Measurements from ENCODE around the gene FKBP3.

FKBP3 gene

GRCh38 chr14:45112896-45113781, 21.1 kb downstream of the FKBP3 start:
- H3K4me3 ChIP-seq (ENCODE audit: low read depth in 1 of 2, low read length in 2 of 2): no peak overlapping the region
- H3K4me1 ChIP-seq (ENCODE audit: insufficient read depth, low read length): no peaks in the 10 kb centered on the region
- peaks cover 58% of the 10 kb centered on the region for H3K36me3 ChIP-seq (ENCODE audit: insufficient read depth, low read length)
- H3K9me3 ChIP-seq (ENCODE audit: low read length): no peaks in the 10 kb centered on the region
- H3K27ac ChIP-seq (ENCODE audit: low read depth, low read length): no peak overlapping the region
- no peak overlapping the region for H3K9ac ChIP-seq (ENCODE audit: low read length)
- H3K27me3 ChIP-seq (ENCODE audit: control insufficient read depth in 1 of 2, insufficient read depth in 2 of 2, low read length in 2 of 2): no peaks in the 10 kb centered on the region

- H3K27ac ChIP-seq (ENCODE audit: low read depth, low read length): no peak overlapping the region
- H3K36me3 ChIP-seq (ENCODE audit: insufficient read depth, low read length): peaks cover 50% of the 10 kb centered on the region
- no peak overlapping the region for H3K4me3 ChIP-seq (ENCODE audit: low read depth in 1 of 2, low read length in 2 of 2)
- H3K4me1 ChIP-seq (ENCODE audit: insufficient read depth, low read length): no peaks in the 10 kb centered on the region
- no peaks in the 10 kb centered on the region for H3K27me3 ChIP-seq (ENCODE audit: control insufficient read depth in 1 of 2, insufficient read depth in 2 of 2, low read length in 2 of 2)
- H3K9me3 ChIP-seq (ENCODE audit: low read length): no peaks in the 10 kb centered on the region
- H3K9ac ChIP-seq (ENCODE audit: low read length): no peak overlapping the region
Observed at GRCh38 chr14:45104561-45104960, 29.7 kb downstream of the FKBP3 start.

GRCh38 chr14:45103806-45104205, 30.5 kb downstream of the FKBP3 start:
- Histone ChIP-seq H3K36me3 (ENCODE audit: insufficient read depth, low read length) (peaks cover 48% of the 10 kb centered on the region), H3K9me3 (ENCODE audit: low read length) (no peaks in the 10 kb centered on the region), H3K4me3 (ENCODE audit: low read depth in 1 of 2, low read length in 2 of 2) (no peak overlapping the region)

GRCh38 chr14:45096218-45096617, 38.1 kb downstream of the FKBP3 start:
- Histone ChIP-seq H3K4me1 (ENCODE audit: insufficient read depth, low read length) (no peaks in the 10 kb centered on the region), H3K9me3 (ENCODE audit: low read length) (no peaks in the 10 kb centered on the region), H3K4me3 (ENCODE audit: low read depth in 1 of 2, low read length in 2 of 2) (no peak overlapping the region), H3K36me3 (ENCODE audit: insufficient read depth, low read length) (peaks cover 31% of the 10 kb centered on the region), H3K27ac (ENCODE audit: low read depth, low read length) (no peak overlapping the region), H3K9ac (ENCODE audit: low read length) (no peak overlapping the region), H3K27me3 (ENCODE audit: control insufficient read depth in 1 of 2, insufficient read depth in 2 of 2, low read length in 2 of 2) (no peaks in the 10 kb centered on the region)

More at GRCh38 chr14:45103806-45104205, 30.5 kb downstream of the FKBP3 start:
- H3K4me1 ChIP-seq (ENCODE audit: insufficient read depth, low read length): no peaks in the 10 kb centered on the region
- no peaks in the 10 kb centered on the region for H3K27me3 ChIP-seq (ENCODE audit: control insufficient read depth in 1 of 2, insufficient read depth in 2 of 2, low read length in 2 of 2)
- H3K27ac ChIP-seq (ENCODE audit: low read depth, low read length): no peak overlapping the region
- H3K9ac ChIP-seq (ENCODE audit: low read length): no peak overlapping the region

- Histone ChIP-seq H3K27ac (ENCODE audit: low read depth, low read length) (no peak overlapping the region), H3K9me3 (ENCODE audit: low read length) (no peaks in the 10 kb centered on the region), H3K4me1 (ENCODE audit: insufficient read depth, low read length) (peaks cover 3% of the 10 kb centered on the region), H3K36me3 (ENCODE audit: insufficient read depth, low read length) (peaks cover 28% of the 10 kb centered on the region), H3K27me3 (ENCODE audit: control insufficient read depth in 1 of 2, insufficient read depth in 2 of 2, low read length in 2 of 2) (no peaks in the 10 kb centered on the region), H3K9ac (ENCODE audit: low read length) (no peak overlapping the region), H3K4me3 (ENCODE audit: low read depth in 1 of 2, low read length in 2 of 2) (no peak overlapping the region)
Observed at GRCh38 chr14:45095143-45095542, 39.1 kb downstream of the FKBP3 start.

GRCh38 chr14:45094275-45094674, 40.0 kb downstream of the FKBP3 start:
- H3K4me3 ChIP-seq (ENCODE audit: low read depth in 1 of 2, low read length in 2 of 2): no peak overlapping the region
- H3K9me3 ChIP-seq (ENCODE audit: low read length): no peaks in the 10 kb centered on the region
- H3K36me3 ChIP-seq (ENCODE audit: insufficient read depth, low read length): peaks cover 20% of the 10 kb centered on the region
- H3K9ac ChIP-seq (ENCODE audit: low read length): no peak overlapping the region
- H3K27me3 ChIP-seq (ENCODE audit: control insufficient read depth in 1 of 2, insufficient read depth in 2 of 2, low read length in 2 of 2): no peaks in the 10 kb centered on the region
- H3K4me1 ChIP-seq (ENCODE audit: insufficient read depth, low read length): peaks cover 3% of the 10 kb centered on the region
- no peak overlapping the region for H3K27ac ChIP-seq (ENCODE audit: low read depth, low read length)

GRCh38 chr14:45091710-45092109, 42.6 kb downstream of the FKBP3 start:
- peaks cover 6% of the 10 kb centered on the region for H3K36me3 ChIP-seq (ENCODE audit: insufficient read depth, low read length)
- H3K4me1 ChIP-seq (ENCODE audit: insufficient read depth, low read length): peaks cover 17% of the 10 kb centered on the region
- no peak overlapping the region for H3K4me3 ChIP-seq (ENCODE audit: low read depth in 1 of 2, low read length in 2 of 2)
- no peak overlapping the region for H3K9ac ChIP-seq (ENCODE audit: low read length)
- H3K27ac ChIP-seq (ENCODE audit: low read depth, low read length): no peak overlapping the region
- no peaks in the 10 kb centered on the region for H3K9me3 ChIP-seq (ENCODE audit: low read length)
- no peaks in the 10 kb centered on the region for H3K27me3 ChIP-seq (ENCODE audit: control insufficient read depth in 1 of 2, insufficient read depth in 2 of 2, low read length in 2 of 2)

- Histone ChIP-seq H3K9ac (ENCODE audit: low read length) (no peak overlapping the region), H3K27ac (ENCODE audit: low read depth, low read length) (no peak overlapping the region), H3K4me1 (ENCODE audit: insufficient read depth, low read length) (peaks cover 33% of the 10 kb centered on the region), H3K36me3 (ENCODE audit: insufficient read depth, low read length) (no peaks in the 10 kb centered on the region), H3K9me3 (ENCODE audit: low read length) (no peaks in the 10 kb centered on the region), H3K4me3 (ENCODE audit: low read depth in 1 of 2, low read length in 2 of 2) (no peak overlapping the region), H3K27me3 (ENCODE audit: control insufficient read depth in 1 of 2, insufficient read depth in 2 of 2, low read length in 2 of 2) (no peaks in the 10 kb centered on the region)
Observed at GRCh38 chr14:45089813-45090212, 44.5 kb downstream of the FKBP3 start.

- peak overlapping the region; percentile 77 for H3K9ac ChIP-seq (ENCODE audit: low read length)
- peak overlapping the region; percentile 6 to 81 for H3K4me3 ChIP-seq (ENCODE audit: low read depth in 1 of 2, low read length in 2 of 2)
- H3K27me3 ChIP-seq (ENCODE audit: control insufficient read depth in 1 of 2, insufficient read depth in 2 of 2, low read length in 2 of 2): no peaks in the 10 kb centered on the region
- no peaks in the 10 kb centered on the region for H3K36me3 ChIP-seq (ENCODE audit: insufficient read depth, low read length)
- H3K9me3 ChIP-seq (ENCODE audit: low read length): no peaks in the 10 kb centered on the region
- H3K4me1 ChIP-seq (ENCODE audit: insufficient read depth, low read length): peaks cover 35% of the 10 kb centered on the region
- H3K27ac ChIP-seq (ENCODE audit: low read depth, low read length): peak overlapping the region; percentile 74
Observed at GRCh38 chr14:45084946-45085346, 49.3 kb downstream of the FKBP3 start.

GRCh38 chr14:45083976-45084722, 50.1 kb downstream of the FKBP3 start, which contains the start of gene PRPF39:
Gene PRPF39, plus strand, starts transcription at chr14:45084116. Its CDS starts 11,124 bp downstream, at chr14:45095240.
- H3K9me3 ChIP-seq (ENCODE audit: low read length): no peaks in the 10 kb centered on the region
- H3K27me3 ChIP-seq (ENCODE audit: control insufficient read depth in 1 of 2, insufficient read depth in 2 of 2, low read length in 2 of 2): no peaks in the 10 kb centered on the region
- no peaks in the 10 kb centered on the region for H3K36me3 ChIP-seq (ENCODE audit: insufficient read depth, low read length)
- peaks cover 35% of the 10 kb centered on the region for H3K4me1 ChIP-seq (ENCODE audit: insufficient read depth, low read length)
- peak within 1 kb of the TSS; percentile 54 to 81 for H3K4me3 ChIP-seq (ENCODE audit: low read depth in 1 of 2, low read length in 2 of 2)
- peak within 1 kb of the TSS; percentile 83 for H3K9ac ChIP-seq (ENCODE audit: low read length)
- H3K27ac ChIP-seq (ENCODE audit: low read depth, low read length): peak within 1 kb of the TSS; percentile 74

GRCh38 chr14:45083617-45083975, 50.7 kb downstream of the FKBP3 start:
- Histone ChIP-seq H3K27ac (ENCODE audit: low read depth, low read length) (no peak overlapping the region), H3K27me3 (ENCODE audit: control insufficient read depth in 1 of 2, insufficient read depth in 2 of 2, low read length in 2 of 2) (no peaks in the 10 kb centered on the region), H3K9me3 (ENCODE audit: low read length) (no peaks in the 10 kb centered on the region), H3K9ac (ENCODE audit: low read length) (peak overlapping the region; percentile 83), H3K36me3 (ENCODE audit: insufficient read depth, low read length) (no peaks in the 10 kb centered on the region), H3K4me3 (ENCODE audit: low read depth in 1 of 2, low read length in 2 of 2) (peak overlapping the region; percentile 45 to 81), H3K4me1 (ENCODE audit: insufficient read depth, low read length) (peaks cover 35% of the 10 kb centered on the region)

Measured in muscle layer of colon (tissue), 2 donors.